GM12801 (cell line): ENCODE results near the gene THUMPD3.

ENCODE experiments used
- CTCF ChIP-seq: IDR thresholded peaks from one replicate; pipeline ENCODE4 v1.5.1; 2011; ENCODE audit warnings: control low read depth; ENCODE audit not compliant: insufficient read length; ENCODE audit errors: extremely low read depth

Gene THUMPD3

DNA sequence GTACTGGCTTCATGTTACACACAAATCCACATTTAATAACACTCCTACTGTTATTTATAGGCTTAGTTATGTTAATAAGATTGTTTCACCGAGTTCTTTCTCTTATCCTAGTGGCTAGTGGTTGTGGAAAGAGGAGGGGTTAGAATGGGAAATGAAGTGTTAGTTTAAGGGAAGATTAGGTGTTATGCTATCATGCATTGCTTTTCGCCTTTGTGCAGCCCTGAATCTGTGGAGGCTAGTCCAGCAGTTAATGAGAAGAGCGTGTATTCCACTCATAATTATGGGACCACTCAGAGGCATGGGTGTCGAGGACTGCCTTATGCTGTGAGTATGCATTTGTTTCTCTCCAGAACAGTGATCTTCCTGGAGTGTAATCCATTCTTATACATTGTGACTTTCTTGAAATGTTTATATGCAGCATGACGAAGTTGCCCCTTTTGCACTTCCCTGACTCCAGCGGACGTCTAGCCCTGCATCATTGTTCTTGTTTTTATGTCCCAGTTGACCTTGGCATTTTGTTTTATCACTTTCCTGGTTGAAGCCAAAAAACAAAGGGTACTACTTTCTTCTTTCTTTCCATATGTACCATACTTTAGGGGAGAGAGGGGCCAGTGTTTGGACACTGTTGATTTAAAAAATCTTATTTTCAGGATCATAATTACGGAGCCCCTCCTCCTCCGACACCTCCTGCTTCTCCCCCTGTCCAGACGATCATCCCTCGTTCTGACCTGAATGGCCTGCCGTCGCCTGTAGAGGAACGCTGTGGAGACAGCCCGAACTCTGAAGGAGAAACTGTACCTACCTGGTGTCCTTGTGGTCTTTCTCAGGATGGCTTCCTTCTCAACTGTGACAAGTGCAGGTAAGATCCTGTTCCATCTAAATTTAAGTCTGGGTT lies 71.0 kb downstream of the THUMPD3 start:
- no peak for TF ChIP-seq CTCF

GRCh38 chr3:9435316-9435715 lies 72.5 kb downstream of the THUMPD3 start:
- no peak for TF ChIP-seq CTCF
